ENCODE results near the gene ARHGAP6. TPM values are rescaled to one million over a fixed set of nuclear protein-coding genes. Genes with fewer than 3 reads are reported as not detected.

ARHGAP6 gene
- total and polyA plus RNA-seq, 9 of the 15 experiments (the other 6 are each of a cell fraction or from before 2014, with no cell fraction given): 12.5 to 63.6 (median 41.8) TPM

DNA sequence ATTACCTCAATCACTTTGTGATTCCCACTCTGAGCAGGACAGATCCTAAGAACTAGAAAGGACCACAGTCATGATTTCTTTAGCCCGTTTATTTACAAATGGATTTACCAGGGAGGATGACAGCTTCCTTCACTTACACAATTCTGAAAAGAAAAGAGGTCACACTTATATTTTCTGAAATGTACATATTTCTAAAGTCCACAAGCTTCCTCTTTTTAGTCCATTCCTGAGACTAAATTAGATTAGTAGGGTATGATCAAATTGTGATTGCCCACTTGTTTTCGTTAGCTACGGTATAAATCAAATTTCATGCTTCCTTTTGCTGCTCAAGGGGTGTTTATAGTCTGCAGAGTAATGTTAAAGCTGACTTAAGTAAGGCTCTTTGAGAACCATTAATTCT, 380.1 kb downstream of the ARHGAP6 start:
- Histone ChIP-seq H3K9ac (ENCODE audit: insufficient read depth in 1 of 2, low read depth in 2 of 2, low read length in 2 of 2) (no peak overlapping the region), H4K20me1 (replicated peaks; ENCODE audit: control insufficient read depth, insufficient read depth, low read length) (no peaks in the 10 kb centered on the region), H2AFZ (ENCODE audit: low read depth, low read length) (no peak overlapping the region), H3K9me1 (ENCODE audit: control insufficient read depth, insufficient read depth, low read length) (no peaks in the 10 kb centered on the region), H3K4me2 (ENCODE audit: insufficient read depth, low read length) (no peak overlapping the region), H3K4me1 (replicated peaks in 1 of 2; ENCODE audit: control insufficient read depth in 2 of 2, insufficient read depth in 2 of 2, low read length in 2 of 2) (peaks cover 0 to 8% of the 10 kb centered on the region in 2 experiments; a peak in 3 of 5 replicates), H3K4me3 (no peak overlapping the region), H3K79me2 (ENCODE audit: control insufficient read depth, insufficient read depth, low read length) (peaks cover 49% of the 10 kb centered on the region), H3K27ac (ENCODE audit: extremely low read depth, low read depth, low read length) (no peak overlapping the region), H3K36me3 (ENCODE audit: control insufficient read depth, insufficient read depth, low read length) (peaks cover 7% of the 10 kb centered on the region; the same call in 2 of the 3 replicates), H3K27me3 (ENCODE audit: control insufficient read depth in 2 of 2, insufficient read depth in 2 of 2, low read length in 2 of 2) (no peaks in the 10 kb centered on the region), H3K9me3 (replicated peaks; ENCODE audit: control insufficient read depth, insufficient read depth, low read depth, low read length) (no peaks in the 10 kb centered on the region)
- FAIRE-seq: no peak
- intact Hi-C loops (cut with micrococcal nuclease) (no loop called here), in situ Hi-C loops (cut with MboI) (no loop called here)
- TF ChIP-seq ZNF431 (CRISPR knock-in tag; IDR thresholded peaks at IDR 0.05): no peak
- no peak for TF ChIP-seq GTF2F1 (IDR thresholded peaks at IDR 0.05; ENCODE audit: low read depth, low read length)
- TF ChIP-seq CBX2 (IDR thresholded peaks at IDR 0.05; ENCODE audit: insufficient read depth, low read length, poor library complexity, severe bottlenecking): no peak
- TF ChIP-seq ILK (tag; IDR thresholded peaks at IDR 0.05; ENCODE audit: borderline replicate concordance, low read depth): no peak
- no peak for TF ChIP-seq ZNF224 (CRISPR knock-in tag; IDR thresholded peaks at IDR 0.05)
- no peak for TF ChIP-seq NCOA6 (IDR thresholded peaks at IDR 0.05)
- no peak for TF ChIP-seq PTTG1 (tag; IDR thresholded peaks at IDR 0.05; ENCODE audit: low read depth)
- TF ChIP-seq HMG20B (CRISPR knock-in tag; IDR thresholded peaks at IDR 0.05): no peak
- TF ChIP-seq, protein P1, sequence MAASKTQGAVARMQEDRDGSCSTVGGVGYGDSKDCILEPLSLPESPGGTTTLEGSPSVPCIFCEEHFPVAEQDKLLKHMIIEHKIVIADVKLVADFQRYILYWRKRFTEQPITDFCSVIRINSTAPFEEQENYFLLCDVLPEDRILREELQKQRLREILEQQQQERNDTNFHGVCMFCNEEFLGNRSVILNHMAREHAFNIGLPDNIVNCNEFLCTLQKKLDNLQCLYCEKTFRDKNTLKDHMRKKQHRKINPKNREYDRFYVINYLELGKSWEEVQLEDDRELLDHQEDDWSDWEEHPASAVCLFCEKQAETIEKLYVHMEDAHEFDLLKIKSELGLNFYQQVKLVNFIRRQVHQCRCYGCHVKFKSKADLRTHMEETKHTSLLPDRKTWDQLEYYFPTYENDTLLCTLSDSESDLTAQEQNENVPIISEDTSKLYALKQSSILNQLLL (CRISPR knock-in tag; IDR thresholded peaks at IDR 0.05; ENCODE audit: borderline replicate concordance): no peak
- no peak for TF ChIP-seq ZNF77 (CRISPR knock-in tag; IDR thresholded peaks at IDR 0.05)
- TF ChIP-seq PURB (CRISPR knock-in tag; IDR thresholded peaks at IDR 0.05; ENCODE audit: low read depth): no peak
- TF ChIP-seq, protein P2, sequence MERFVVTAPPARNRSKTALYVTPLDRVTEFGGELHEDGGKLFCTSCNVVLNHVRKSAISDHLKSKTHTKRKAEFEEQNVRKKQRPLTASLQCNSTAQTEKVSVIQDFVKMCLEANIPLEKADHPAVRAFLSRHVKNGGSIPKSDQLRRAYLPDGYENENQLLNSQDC (CRISPR knock-in tag; IDR thresholded peaks at IDR 0.05): no peak
- no peak for TF ChIP-seq U2AF2 (optimal IDR thresholded peaks at IDR 0.05; ENCODE audit: low read depth, low read length)
- TF ChIP-seq NONO (IDR thresholded peaks at IDR 0.05; ENCODE audit: low read depth in 2 of 2, low read length in 1 of 2): no peak
- TF ChIP-seq MEIS2 (IDR thresholded peaks at IDR 0.05; ENCODE audit: partially characterized antibody): no peak
- 86% methylated on average over 3 of the region's 3 CpGs for WGBS (ENCODE audit: insufficient coverage, low coverage, missing lambda C conversion rate)
- ATAC-seq: no peak
- DNase-seq (ENCODE audit: extremely low read depth in 1 of 4, low spot score in 3 of 4): no peak
- ChIA-PET CTCF (ENCODE audit: low intra/inter-chr PET ratio) (no interaction called here), POLR2A (interaction anchor here (1.7 kb wide), 1 partner anchor 13 kb away, joined by 5 read pairs; no protein-coding TSS in a partner anchor)
- no TSS peak for BruUV-seq (replicated peaks)
